DOHH2 (cell line): Measurements from ENCODE around the gene KCNJ14.

ENCODE experiments used
- CTCF ChIP-seq: fragments of 200-600 bp; sonication (generic); IDR thresholded peaks from one replicate; pipeline ENCODE4 v1.5.1; 2014; ENCODE audit warnings: antibody characterized with exemption, mild to moderate bottlenecking, low read depth, low read length; ENCODE audit not compliant: poor library complexity, severe bottlenecking
- EZH2phosphoT487 ChIP-seq: fragments of 200-600 bp; sonication (generic); IDR thresholded peaks from 2 replicates; pipeline ENCODE4 v1.6.1; 2017; ENCODE audit warnings: borderline replicate concordance, mild to moderate bottlenecking, antibody characterized with exemption, low read length, moderate library complexity, mixed read lengths

GRCh38 chr19:48465215-48465614, 9.8 kb downstream of the KCNJ14 start:
- TF ChIP-seq CTCF (no peak), EZH2phosphoT487 (no peak)
